Measurements from ENCODE around the gene KLHDC9. TPM values are rescaled to one million over a fixed set of nuclear protein-coding genes. Genes with fewer than 3 reads are reported as not detected.

KLHDC9 gene
- polyA plus RNA-seq, 2 of the 4 experiments (the other 2 are of a cell fraction): 1.2 to 3.6 TPM

- ChIA-PET POLR2A (no interaction called here), CTCF (interaction anchor here (13.9 kb wide), 1 partner anchor 20 kb away, joined by 319 read pairs; the partner anchor contains the start of gene KLHDC9)
- Histone ChIP-seq H3K4me3 (no peak overlapping the region), H3K4me2 (no peak overlapping the region), H3K9me3 (no peaks in the 10 kb centered on the region), H3K27ac (peak overlapping the region in 1 of 2 experiments; percentile 45; a peak in 2 of 6 replicates), H3K4me1 (peaks cover 26% of the 10 kb centered on the region)
- no peak for TF ChIP-seq GATA3 (IDR thresholded peaks at IDR 0.05; ENCODE audit: borderline replicate concordance)
- TF ChIP-seq CBX8 (IDR thresholded peaks at IDR 0.05): no peak
- TF ChIP-seq RFX5 (IDR thresholded peaks at IDR 0.05): no peak
- no peak for DNase-seq (ENCODE audit: low read depth in 1 of 2, low spot score in 1 of 2)
- ATAC-seq: no peak
- no peak for FAIRE-seq
- WGBS (ENCODE audit: missing lambda C conversion rate): 86% methylated on average over 8 of the region's 9 CpGs
Measured at GRCh38 chr1:161077426-161077825, 20.7 kb upstream of the KLHDC9 start.

- ChIA-PET CTCF (interaction anchor here (1.1 to 12.7 kb wide), 5 partner anchors 8 to 82 kb away, joined by 3 to 167 read pairs (median 5); partner anchors contain the start of gene KLHDC9), POLR2A (interaction anchor here (0.9 kb wide), 1 partner anchor 32 kb away, joined by 3 read pairs; no protein-coding TSS in a partner anchor)
- Histone ChIP-seq H3K27ac (peak overlapping the region in 1 of 2 experiments; percentile 5; a peak in 1 of 6 replicates), H3K4me1 (peaks cover 40% of the 10 kb centered on the region), H3K4me2 (no peak overlapping the region), H3K4me3 (no peak overlapping the region), H3K9me3 (no peaks in the 10 kb centered on the region)
- 93% methylated on average over 26 of the region's 41 CpGs for WGBS (ENCODE audit: missing lambda C conversion rate)
- FAIRE-seq (no peak), ATAC-seq (no peak), DNase-seq (ENCODE audit: low read depth in 1 of 2, low spot score in 1 of 2) (no peak)
- no peak for TF ChIP-seq BHLHE40 (IDR thresholded peaks at IDR 0.05; ENCODE audit: low read depth, low read length)
- TF ChIP-seq ZC3H11A (IDR thresholded peaks at IDR 0.05): no peak
- no peak for TF ChIP-seq HOXA7 (CRISPR knock-in tag; IDR thresholded peaks at IDR 0.05)
- no peak for TF ChIP-seq PBX3 (IDR thresholded peaks at IDR 0.05)
- no peak for TF ChIP-seq CBX2 (IDR thresholded peaks at IDR 0.05; ENCODE audit: borderline replicate concordance, low read depth)
- TF ChIP-seq EP300 (IDR thresholded peaks at IDR 0.05): no peak
- TF ChIP-seq PHF8 (IDR thresholded peaks at IDR 0.05; ENCODE audit: borderline replicate concordance, low read depth): no peak
- no peak for TF ChIP-seq TFCP2L1 (CRISPR knock-in tag; IDR thresholded peaks at IDR 0.05)
- TF ChIP-seq ZSCAN20 (CRISPR knock-in tag; IDR thresholded peaks at IDR 0.05): no peak
- no peak for TF ChIP-seq SMC3 (IDR thresholded peaks at IDR 0.05)
- no peak for TF ChIP-seq HMGXB4 (CRISPR knock-in tag; IDR thresholded peaks at IDR 0.05; ENCODE audit: borderline replicate concordance)
- TF ChIP-seq KDM5A (IDR thresholded peaks at IDR 0.05): no peak
- TF ChIP-seq NFE2L2 (conservative IDR thresholded peaks at IDR 0.05; ENCODE audit: low read length): no peak
- TF ChIP-seq RFX5 (IDR thresholded peaks at IDR 0.05): no peak
- no peak for TF ChIP-seq CHD4 (IDR thresholded peaks at IDR 0.05; ENCODE audit: borderline replicate concordance)
- no peak for TF ChIP-seq JUNB (IDR thresholded peaks at IDR 0.05)
- TF ChIP-seq FOSB (CRISPR knock-in tag; IDR thresholded peaks at IDR 0.05): no peak
- TF ChIP-seq CBX8 (IDR thresholded peaks at IDR 0.05): no peak
- no peak for TF ChIP-seq ZNF302 (CRISPR knock-in tag; IDR thresholded peaks at IDR 0.05)
- no peak for TF ChIP-seq ZFP36 (IDR thresholded peaks at IDR 0.05; ENCODE audit: borderline replicate concordance, partially characterized antibody)
Measured at GRCh38 chr1:161079436-161080110, 18.6 kb upstream of the KLHDC9 start.

Measured in A549 (cell line).